ENCODE measurements around the gene PLA2G4D.

Gene PLA2G4D

GRCh38 chr15:42050484-42051255 lies 43.7 kb downstream of the PLA2G4D start:
- TF ChIP-seq CTCF (IDR thresholded peaks at IDR 0.05; ENCODE audit: insufficient read depth, low read length, poor library complexity, severe bottlenecking) = no peak
- TF ChIP-seq EZH2phosphoT487 (conservative IDR thresholded peaks at IDR 0.05; ENCODE audit: low read length) = no peak
- H3K36me3 ChIP-seq (ENCODE audit: low read length) = no peaks in the 10 kb centered on the region
- H3F3A ChIP-seq (ENCODE audit: insufficient read depth) = no peaks in the 10 kb centered on the region
- H4K20me1 ChIP-seq (ENCODE audit: low read depth, low read length) = no peaks in the 10 kb centered on the region
- no peak overlapping the region for H3K4me2 ChIP-seq (ENCODE audit: low read depth, low read length, poor library complexity, severe bottlenecking)
- no peaks in the 10 kb centered on the region for H3K9me2 ChIP-seq (replicated peaks; ENCODE audit: insufficient read depth, low read length)
- H3K27ac ChIP-seq (ENCODE audit: low read depth, low read length) = no peak overlapping the region
- H3K9me3 ChIP-seq (ENCODE audit: insufficient read depth, low read length) = no peaks in the 10 kb centered on the region
- H2AFZ ChIP-seq (ENCODE audit: low read depth, low read length, severe bottlenecking) = no peak overlapping the region
- H3K4me3 ChIP-seq (ENCODE audit: insufficient read depth, low read length, poor library complexity, severe bottlenecking) = no peak overlapping the region
- H3K9ac ChIP-seq (ENCODE audit: low read length) = no peak overlapping the region
- H3K27me3 ChIP-seq (ENCODE audit: low read length) = no peaks in the 10 kb centered on the region
- H3K79me2 ChIP-seq (ENCODE audit: insufficient read depth, low read length) = no peaks in the 10 kb centered on the region

GRCh38 chr15:42048821-42049200 lies 45.6 kb downstream of the PLA2G4D start:
- Histone ChIP-seq H4K20me1 (ENCODE audit: low read depth, low read length) (no peaks in the 10 kb centered on the region), H3K9ac (ENCODE audit: low read length) (no peak overlapping the region), H3K4me3 (ENCODE audit: insufficient read depth, low read length, poor library complexity, severe bottlenecking) (no peak overlapping the region), H3K27me3 (ENCODE audit: low read length) (no peaks in the 10 kb centered on the region), H2AFZ (ENCODE audit: low read depth, low read length, severe bottlenecking) (no peak overlapping the region), H3K27ac (ENCODE audit: low read depth, low read length) (no peak overlapping the region), H3K79me2 (ENCODE audit: insufficient read depth, low read length) (no peaks in the 10 kb centered on the region), H3F3A (ENCODE audit: insufficient read depth) (no peaks in the 10 kb centered on the region), H3K4me2 (ENCODE audit: low read depth, low read length, poor library complexity, severe bottlenecking) (no peak overlapping the region), H3K9me2 (replicated peaks; ENCODE audit: insufficient read depth, low read length) (no peaks in the 10 kb centered on the region), H3K9me3 (ENCODE audit: insufficient read depth, low read length) (no peaks in the 10 kb centered on the region), H3K36me3 (ENCODE audit: low read length) (no peaks in the 10 kb centered on the region)
- TF ChIP-seq CTCF (IDR thresholded peaks at IDR 0.05; ENCODE audit: insufficient read depth, low read length, poor library complexity, severe bottlenecking) (no peak), EZH2phosphoT487 (conservative IDR thresholded peaks at IDR 0.05; ENCODE audit: low read length) (no peak)

GRCh38 chr15:42048080-42048820 lies 46.1 kb downstream of the PLA2G4D start:
- Histone ChIP-seq H3F3A (ENCODE audit: insufficient read depth) (no peaks in the 10 kb centered on the region), H3K9ac (ENCODE audit: low read length) (no peak overlapping the region), H3K36me3 (ENCODE audit: low read length) (no peaks in the 10 kb centered on the region), H3K4me2 (ENCODE audit: low read depth, low read length, poor library complexity, severe bottlenecking) (no peak overlapping the region), H4K20me1 (ENCODE audit: low read depth, low read length) (no peaks in the 10 kb centered on the region), H3K27ac (ENCODE audit: low read depth, low read length) (no peak overlapping the region), H3K9me3 (ENCODE audit: insufficient read depth, low read length) (no peaks in the 10 kb centered on the region), H3K9me2 (replicated peaks; ENCODE audit: insufficient read depth, low read length) (no peaks in the 10 kb centered on the region), H3K79me2 (ENCODE audit: insufficient read depth, low read length) (no peaks in the 10 kb centered on the region), H3K27me3 (ENCODE audit: low read length) (no peaks in the 10 kb centered on the region), H2AFZ (ENCODE audit: low read depth, low read length, severe bottlenecking) (no peak overlapping the region), H3K4me3 (ENCODE audit: insufficient read depth, low read length, poor library complexity, severe bottlenecking) (no peak overlapping the region)
- no peak for TF ChIP-seq CTCF (IDR thresholded peaks at IDR 0.05; ENCODE audit: insufficient read depth, low read length, poor library complexity, severe bottlenecking)
- no peak for TF ChIP-seq EZH2phosphoT487 (conservative IDR thresholded peaks at IDR 0.05; ENCODE audit: low read length)
